H1 (cell line): ENCODE measurements around the gene NEK10. TPM values are rescaled to one million over a fixed set of nuclear protein-coding genes. Genes with fewer than 3 reads are reported as not detected.

ENCODE experiments used
- CTCF ChIA-PET: fragments of 300-600 bp; sonication (Branson Sonifier 250); formaldehyde crosslinking; loops from one replicate; lab custom pipeline; 2021; ENCODE audit not compliant: partially characterized antibody; lab: Charles Lee
- POLR2A ChIA-PET: fragments of 300-600 bp; sonication (Branson Sonifier 250); formaldehyde crosslinking; loops from one replicate; lab custom pipeline; 2021; ENCODE audit warnings: inconsistent platforms; ENCODE audit not compliant: partially characterized antibody; lab: Charles Lee
- DNase-seq, 2 experiments: peaks; one replicate each; pipeline versions ENCODE4 v3.0.0 to v3.0.0-alpha.2; 2010 to 2022; ENCODE audit warnings: low spot score in 2 of 2, low read depth in 1 of 2, mixed read lengths in 1 of 2
- FAIRE-seq: peaks from 2 replicates; lab custom pipeline; 2011; peaks lifted over from hg19 to GRCh38; lab: Jason Lieb, UNC
- H2AFZ ChIP-seq: 2 replicates; pipeline ENCODE4 v1.8.1; 2012; ENCODE audit warnings: low read length, inconsistent platforms
- H2AK5ac ChIP-seq: 2 replicates; pipeline ENCODE4 v1.6.1; 2013; ENCODE audit warnings: low read depth, low read length
- H2BK120ac ChIP-seq: replicated peaks from 2 replicates; pipeline ENCODE3; 2013; ENCODE audit warnings: low read depth, low read length, inconsistent platforms
- H2BK12ac ChIP-seq: 2 replicates; pipeline ENCODE4 v1.6.1; 2013; ENCODE audit warnings: low read depth, low read length
- H2BK15ac ChIP-seq: 2 replicates; pipeline ENCODE4 v1.6.1; 2013; ENCODE audit warnings: low read length
- H2BK20ac ChIP-seq: 2 replicates; pipeline ENCODE4 v1.6.1; 2013; ENCODE audit warnings: low read length
- H2BK5ac ChIP-seq: 2 replicates; pipeline ENCODE4 v1.6.1; 2013; ENCODE audit warnings: low read depth, low read length
- H3K14ac ChIP-seq: 2 replicates; pipeline ENCODE4 v1.6.1; 2013; ENCODE audit warnings: inconsistent platforms; ENCODE audit not compliant: insufficient read length
- H3K18ac ChIP-seq: 2 replicates; pipeline ENCODE4 v1.6.1; 2013; ENCODE audit warnings: low read length; ENCODE audit errors: extremely low read depth
- H3K23ac ChIP-seq: 2 replicates; pipeline ENCODE4 v1.6.1; 2013; ENCODE audit warnings: inconsistent platforms; ENCODE audit not compliant: insufficient read length
- H3K23me2 ChIP-seq: 2 replicates; pipeline ENCODE4 v1.6.1; 2013; ENCODE audit warnings: low read depth, low read length
- H3K27ac ChIP-seq: 2 replicates; pipeline ENCODE4 v1.6.1; 2011; ENCODE audit warnings: low read depth, low read length, inconsistent platforms
- H3K27me3 ChIP-seq, 4 experiments: replicated peaks in 1 of 4; 1 replicate in 1 of 4; 2 replicates in 3 of 4; pipeline versions ENCODE4 v1.6.1 to v1.8.1; 2011 to 2013; ENCODE audit warnings: low read length in 3 of 4, mild to moderate bottlenecking in 3 of 4, inconsistent platforms in 2 of 4, mixed read lengths in 2 of 4, moderate library complexity in 1 of 4; ENCODE audit not compliant: control insufficient read depth in 3 of 4, insufficient read depth in 3 of 4; ENCODE audit errors: extremely low read depth in 1 of 4
- H3K36me3 ChIP-seq, 4 experiments: 2 replicates each; pipeline versions ENCODE4 v1.6.1 to v1.8.1; 2011 to 2013; ENCODE audit warnings: mild to moderate bottlenecking in 4 of 4, low read length in 3 of 4, moderate library complexity in 2 of 4, control low read depth in 1 of 4, inconsistent platforms in 1 of 4; ENCODE audit not compliant: insufficient read depth in 4 of 4, control insufficient read depth in 2 of 4
- H3K4ac ChIP-seq: replicated peaks from 2 replicates; pipeline ENCODE3; 2013; ENCODE audit warnings: low read length, low read depth, mixed read lengths, inconsistent platforms; ENCODE audit not compliant: insufficient read length
- H3K4me1 ChIP-seq, 4 experiments: replicated peaks in 1 of 4; 1 replicate in 1 of 4; 2 replicates in 3 of 4; pipeline versions ENCODE4 v1.6.1 to v1.8.1; 2011 to 2013; ENCODE audit warnings: low read length in 3 of 4, inconsistent platforms in 2 of 4, mixed read lengths in 1 of 4; ENCODE audit not compliant: insufficient read depth in 4 of 4, control insufficient read depth in 3 of 4
- H3K4me2 ChIP-seq, 2 experiments: 2 replicates each; pipeline versions ENCODE4 v1.6.1 to v1.8.1; 2011 to 2013; ENCODE audit warnings: low read depth in 2 of 2, low read length in 2 of 2, control low read depth in 1 of 2, inconsistent platforms in 1 of 2, mild to moderate bottlenecking in 1 of 2; ENCODE audit not compliant: insufficient read depth in 1 of 2
- H3K4me3 ChIP-seq, 4 experiments: fragments of 200-600, 300-600 bp in 1 of 4; sonication (generic), shearing (Covaris generic), sonication (Bioruptor Twin) in 1 of 4; 2 replicates each; pipeline versions ENCODE4 v1.5.1 to v1.8.1; 2011 to 2016; ENCODE audit warnings: low read length in 4 of 4, low read depth in 3 of 4, control low read depth in 2 of 4, inconsistent platforms in 2 of 4, mild to moderate bottlenecking in 2 of 4, mixed read lengths in 1 of 4, moderate library complexity in 1 of 4; ENCODE audit not compliant: insufficient read depth in 2 of 4; ENCODE audit errors: extremely low read depth in 1 of 4
- H3K56ac ChIP-seq: replicated peaks from 2 replicates; pipeline ENCODE3; 2013; ENCODE audit warnings: low read depth, mild to moderate bottlenecking, mixed read lengths, low read length, inconsistent platforms; ENCODE audit not compliant: insufficient read length
- H3K79me1 ChIP-seq: 2 replicates; pipeline ENCODE4 v1.6.1; 2013; ENCODE audit warnings: low read depth, low read length, control low read depth
- H3K79me2 ChIP-seq, 2 experiments: 2 replicates each; pipeline versions ENCODE4 v1.6.1 to v1.8.1; 2012 to 2013; ENCODE audit warnings: low read length in 2 of 2, mild to moderate bottlenecking in 2 of 2, inconsistent platforms in 1 of 2; ENCODE audit not compliant: insufficient read depth in 2 of 2, control insufficient read depth in 1 of 2
- H3K9ac ChIP-seq, 4 experiments: replicated peaks in 1 of 4; 1 replicate in 1 of 4; 2 replicates in 3 of 4; pipeline versions ENCODE4 v1.6.1 to v1.8.1; 2011 to 2013; ENCODE audit warnings: low read depth in 3 of 4, low read length in 3 of 4, control low read depth in 2 of 4, mild to moderate bottlenecking in 2 of 4, moderate library complexity in 2 of 4, inconsistent platforms in 1 of 4; ENCODE audit errors: extremely low read depth in 1 of 4
- H3K9me3 ChIP-seq, 2 experiments: 2 replicates each; pipeline versions ENCODE4 v1.6.1 to v1.8.1; 2012 to 2013; ENCODE audit warnings: mild to moderate bottlenecking in 2 of 2, moderate library complexity in 2 of 2, control low read depth in 1 of 2, inconsistent platforms in 1 of 2, low read depth in 1 of 2, low read length in 1 of 2, mixed read lengths in 1 of 2; ENCODE audit not compliant: insufficient read depth in 2 of 2
- H4K20me1 ChIP-seq, 2 experiments: replicated peaks in 1 of 2; 2 replicates each; pipeline versions ENCODE3 to v1.8.1; 2011 to 2013; ENCODE audit warnings: inconsistent platforms in 2 of 2, low read length in 2 of 2, mild to moderate bottlenecking in 1 of 2; ENCODE audit not compliant: insufficient read depth in 2 of 2, control insufficient read depth in 1 of 2
- H4K5ac ChIP-seq: 2 replicates; pipeline ENCODE4 v1.6.1; 2013; ENCODE audit warnings: low read length, low read depth, mixed read lengths, inconsistent platforms; ENCODE audit not compliant: insufficient read length
- H4K8ac ChIP-seq: 2 replicates; pipeline ENCODE4 v1.8.0; 2013; ENCODE audit warnings: mild to moderate bottlenecking, moderate library complexity, low read length, inconsistent platforms; ENCODE audit not compliant: insufficient read depth; ENCODE audit errors: extremely low read depth
- H4K91ac ChIP-seq: replicated peaks from 2 replicates; pipeline ENCODE3; 2013; ENCODE audit warnings: low read length, mixed read lengths, inconsistent platforms; ENCODE audit not compliant: insufficient read length
- ASH2L ChIP-seq: fragments of 200-600, 300-600 bp; sonication (generic); IDR thresholded peaks from one replicate; pipeline ENCODE4 v1.7.1; 2017; ENCODE audit warnings: low read length
- BRCA1 ChIP-seq: IDR thresholded peaks from 2 replicates; pipeline ENCODE4 v1.6.1; 2012; ENCODE audit warnings: low read depth, low read length, improper control_type of control experiment
- CHD1 ChIP-seq: IDR thresholded peaks from 2 replicates; pipeline ENCODE4 v1.6.1; 2012; ENCODE audit warnings: low read depth, low read length, improper control_type of control experiment
- RBBP5 ChIP-seq: IDR thresholded peaks from 2 replicates; pipeline ENCODE4 v1.7.1; 2012; ENCODE audit warnings: low read depth, mild to moderate bottlenecking, inconsistent platforms, low read length, moderate library complexity, borderline replicate concordance
- WGBS, 2 experiments: shearing (Covaris generic) in 1 of 2; methylation state at CpG; one replicate each; pipeline versions ENCODE4 v1.1.6 to v1.1.7; 2013 to 2015; ENCODE audit warnings: low lambda C conversion rate in 2 of 2, mixed read lengths in 2 of 2, inconsistent platforms in 1 of 2, low coverage in 1 of 2, missing lambda C conversion rate in 1 of 2; ENCODE audit not compliant: insufficient replicate concordance in 2 of 2, insufficient coverage in 1 of 2, insufficient read length in 1 of 2; ENCODE audit errors: extremely low coverage in 1 of 2, missing lambda C conversion rate in 1 of 2; 5-methylcytosine and 5-hydroxymethylcytosine counted together
- polyA plus RNA-seq, 7 experiments: library from polyadenylated mRNA; depleted of rRNA in 3 of 7; stranded (reverse) in 5 of 7; unstranded in 2 of 7; fragments of >200 nt in 5 of 7; fragments of 200-250 nt in 2 of 7; gene quantifications; 1 replicate in 5 of 7; 2 replicates in 1 of 7; 4 replicates in 1 of 7; pipeline versions ENCODE4 v1.2.1 to v1.2.3, GENCODE V29; 2011 to 2013; ENCODE audit warnings: missing spikeins in 2 of 7, mixed read lengths in 2 of 7
- total RNA-seq: library from RNA; stranded (reverse); fragmentation: NEBNext Ultra II Directional; extraction: Animal tissue kit (Norgen Biotek cat#: 25700); gene quantifications from 2 replicates; pipeline ENCODE4 v1.2.1, GENCODE V29; 2021

The NEK10 gene
- total and polyA plus RNA-seq, 2 of the 8 experiments (the other 6 are each of a cell fraction or from before 2014, with no cell fraction given) = 0.18 to 0.50 TPM

GRCh38 chr3:27114129-27114528 lies 255.1 kb downstream of the NEK10 start:
- Histone ChIP-seq H3K9ac (no peak overlapping the region), H3K18ac (no peak overlapping the region), H2BK20ac (no peak overlapping the region), H4K20me1 (no peaks in the 10 kb centered on the region), H3K79me1 (no peaks in the 10 kb centered on the region), H3K23me2 (no peaks in the 10 kb centered on the region), H3K4me1 (no peaks in the 10 kb centered on the region), H4K5ac (no peak overlapping the region), H3K9me3 (no peaks in the 10 kb centered on the region), H3K23ac (no peak overlapping the region), H3K79me2 (no peaks in the 10 kb centered on the region), H3K56ac (no peak overlapping the region), H2BK5ac (no peak overlapping the region), H2AK5ac (no peak overlapping the region), H4K8ac (no peak overlapping the region), H2BK12ac (no peak overlapping the region), H3K14ac (no peak overlapping the region), H2BK120ac (no peak overlapping the region), H3K4me3 (no peak overlapping the region), H2BK15ac (no peak overlapping the region), H3K36me3 (no peaks in the 10 kb centered on the region), H4K91ac (no peak overlapping the region), H3K27me3 (no peaks in the 10 kb centered on the region), H3K4ac (no peak overlapping the region), H3K27ac (no peak overlapping the region), H3K4me2 (no peak overlapping the region), H2AFZ (no peak overlapping the region)
- POLR2A ChIA-PET = no interaction called here
- TF ChIP-seq CHD1 = no peak
- TF ChIP-seq ASH2L = no peak
- TF ChIP-seq BRCA1 = no peak
- no peak for TF ChIP-seq RBBP5
- 89% methylated on average over 2 of the region's 2 CpGs; no CpG with 5 or more reads in 1 of the 2 experiments for WGBS, 2 experiments
- CTCF ChIA-PET = interaction anchor here (1.0 kb wide), 1 partner anchor 8 kb away, joined by 3 read pairs; no protein-coding TSS in a partner anchor
- no peak for DNase-seq
- FAIRE-seq = no peak
